Choroid plexus epithelial cell (primary cell): Measurements from ENCODE around the gene CEP104.

Experiments
- DNase-seq: peaks from one replicate; pipeline ENCODE4 v3.0.0-alpha.2; 2010; ENCODE audit warnings: low read depth
- H3K4me3 ChIP-seq: 2 replicates; pipeline ENCODE4 v1.5.1; 2011; ENCODE audit warnings: low read depth, mild to moderate bottlenecking, control low read depth, low read length, moderate library complexity
- TF ChIP-seq, protein P1 (sequence below): conservative IDR thresholded peaks from 2 replicates; pipeline ENCODE4 v1.5.1; 2011; ENCODE audit warnings: low read depth, mild to moderate bottlenecking, control low read depth, inconsistent platforms, low read length, moderate library complexity

The CEP104 gene

DNA sequence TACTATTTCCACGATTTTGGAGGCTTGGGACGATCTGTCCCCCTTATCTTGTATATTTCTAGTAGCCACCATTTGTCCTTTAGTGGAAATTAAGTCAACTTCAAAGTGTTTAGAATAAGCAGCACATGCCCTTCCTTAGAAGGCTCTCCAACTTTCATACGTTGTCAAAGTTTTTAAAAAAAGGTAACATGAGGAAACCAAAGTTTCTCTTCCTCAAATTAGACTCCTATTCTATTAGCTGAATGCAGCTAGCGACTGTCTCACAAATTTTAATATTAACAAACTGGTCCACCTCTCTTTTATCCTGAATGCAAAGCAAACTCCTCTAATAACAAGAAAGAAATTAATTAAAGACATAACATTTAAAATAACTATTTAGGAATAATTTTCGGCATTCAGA, 36.2 kb upstream of the CEP104 start:
- TF ChIP-seq, protein P1, sequence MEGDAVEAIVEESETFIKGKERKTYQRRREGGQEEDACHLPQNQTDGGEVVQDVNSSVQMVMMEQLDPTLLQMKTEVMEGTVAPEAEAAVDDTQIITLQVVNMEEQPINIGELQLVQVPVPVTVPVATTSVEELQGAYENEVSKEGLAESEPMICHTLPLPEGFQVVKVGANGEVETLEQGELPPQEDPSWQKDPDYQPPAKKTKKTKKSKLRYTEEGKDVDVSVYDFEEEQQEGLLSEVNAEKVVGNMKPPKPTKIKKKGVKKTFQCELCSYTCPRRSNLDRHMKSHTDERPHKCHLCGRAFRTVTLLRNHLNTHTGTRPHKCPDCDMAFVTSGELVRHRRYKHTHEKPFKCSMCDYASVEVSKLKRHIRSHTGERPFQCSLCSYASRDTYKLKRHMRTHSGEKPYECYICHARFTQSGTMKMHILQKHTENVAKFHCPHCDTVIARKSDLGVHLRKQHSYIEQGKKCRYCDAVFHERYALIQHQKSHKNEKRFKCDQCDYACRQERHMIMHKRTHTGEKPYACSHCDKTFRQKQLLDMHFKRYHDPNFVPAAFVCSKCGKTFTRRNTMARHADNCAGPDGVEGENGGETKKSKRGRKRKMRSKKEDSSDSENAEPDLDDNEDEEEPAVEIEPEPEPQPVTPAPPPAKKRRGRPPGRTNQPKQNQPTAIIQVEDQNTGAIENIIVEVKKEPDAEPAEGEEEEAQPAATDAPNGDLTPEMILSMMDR = no peak
- no peak overlapping the region for H3K4me3 ChIP-seq
- DNase-seq = no peak

DNA sequence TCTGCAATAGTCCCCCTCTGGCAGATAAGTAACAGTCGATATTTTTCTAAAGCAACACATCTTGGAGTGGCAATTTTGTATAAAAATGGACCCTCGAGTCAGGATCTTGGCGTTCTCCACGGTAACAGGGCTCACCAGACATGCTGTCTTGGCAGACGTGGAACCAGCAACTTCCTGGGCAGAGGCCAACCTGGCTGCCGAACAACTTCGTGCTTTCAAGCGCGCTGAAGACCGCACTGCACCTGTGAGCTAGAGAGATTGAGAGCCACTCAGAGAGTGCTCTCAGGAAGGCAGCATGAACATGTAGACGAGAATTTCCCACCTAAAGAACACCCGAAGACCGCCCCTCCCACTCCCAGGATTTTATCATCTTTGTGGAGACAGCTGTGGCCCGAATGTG, 35.7 kb upstream of the CEP104 start:
- no peak overlapping the region for H3K4me3 ChIP-seq
- DNase-seq = no peak
- TF ChIP-seq, protein P1 = no peak

DNA sequence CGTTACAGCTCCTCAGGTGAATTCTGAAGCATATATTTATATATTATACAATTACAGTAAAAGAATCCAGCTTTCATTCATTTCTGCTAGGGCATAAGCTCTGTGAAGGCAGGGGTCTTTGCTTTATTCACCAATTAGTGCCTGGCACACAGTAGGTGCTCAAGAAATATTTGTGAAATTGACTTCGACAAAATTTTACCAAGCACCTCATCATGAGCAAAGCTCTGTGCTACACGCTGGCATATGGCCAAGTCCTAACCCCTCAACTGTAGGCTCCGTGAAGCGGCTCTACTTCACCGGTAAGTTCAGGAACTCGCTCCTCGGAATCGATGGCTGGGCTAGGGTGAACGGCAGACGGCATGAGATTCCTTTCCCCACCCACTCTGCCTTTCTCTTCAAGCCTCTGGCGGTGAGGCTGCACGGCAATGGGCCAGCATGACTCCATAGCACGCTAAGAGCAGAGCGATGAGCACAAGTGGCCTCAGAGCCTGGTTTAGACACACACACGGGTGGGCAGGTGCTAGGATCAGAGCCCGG, 34.4 kb upstream of the CEP104 start:
- DNase-seq = no peak
- TF ChIP-seq, protein P1 = no peak
- H3K4me3 ChIP-seq = no peak overlapping the region

DNA sequence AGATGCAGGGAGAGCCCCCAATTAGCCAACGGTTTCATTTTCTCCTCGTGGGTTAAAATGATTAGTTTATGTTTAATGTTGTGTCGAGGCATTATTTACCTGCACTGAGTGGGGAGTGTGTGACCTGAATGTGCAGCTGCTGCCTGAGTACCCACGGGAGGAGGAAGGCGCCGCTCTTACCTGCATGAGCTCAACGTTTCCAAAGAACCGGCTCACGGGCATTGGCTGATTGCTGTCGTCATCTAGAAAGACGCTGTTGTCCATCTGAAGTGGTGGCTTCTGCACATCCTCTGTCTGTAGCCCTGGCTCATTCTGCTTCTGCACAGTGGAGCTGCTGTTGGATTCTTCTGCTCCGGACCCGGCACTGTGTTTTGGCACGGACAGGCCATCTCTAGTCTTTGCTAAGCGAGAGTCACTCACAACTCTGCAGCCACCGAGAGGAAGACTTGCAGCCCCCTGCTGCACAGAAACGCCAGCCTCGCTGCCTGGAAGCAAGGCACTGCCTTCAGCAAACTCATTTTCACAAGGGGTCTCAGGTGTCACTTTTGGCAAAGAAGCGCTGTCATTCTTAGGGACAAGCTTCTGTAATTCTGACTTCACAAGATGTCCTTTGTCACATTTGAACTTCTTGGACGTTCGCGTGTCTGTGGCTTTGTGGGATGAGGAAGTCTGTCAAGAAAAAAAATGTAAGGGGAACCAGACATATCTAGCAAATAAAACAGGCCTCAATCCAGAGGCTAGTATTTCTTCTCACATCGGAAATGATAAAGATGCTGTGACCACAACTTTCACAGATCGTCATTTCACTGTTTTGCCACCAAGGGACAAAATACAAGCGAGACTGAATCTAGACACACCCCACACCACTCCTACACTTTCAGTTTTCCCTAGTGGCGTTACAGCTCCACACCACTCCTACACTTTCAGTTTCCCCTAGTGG, 33.6 kb upstream of the CEP104 start:
- no peak for DNase-seq
- TF ChIP-seq, protein P1 = no peak
- no peak overlapping the region for H3K4me3 ChIP-seq

DNA sequence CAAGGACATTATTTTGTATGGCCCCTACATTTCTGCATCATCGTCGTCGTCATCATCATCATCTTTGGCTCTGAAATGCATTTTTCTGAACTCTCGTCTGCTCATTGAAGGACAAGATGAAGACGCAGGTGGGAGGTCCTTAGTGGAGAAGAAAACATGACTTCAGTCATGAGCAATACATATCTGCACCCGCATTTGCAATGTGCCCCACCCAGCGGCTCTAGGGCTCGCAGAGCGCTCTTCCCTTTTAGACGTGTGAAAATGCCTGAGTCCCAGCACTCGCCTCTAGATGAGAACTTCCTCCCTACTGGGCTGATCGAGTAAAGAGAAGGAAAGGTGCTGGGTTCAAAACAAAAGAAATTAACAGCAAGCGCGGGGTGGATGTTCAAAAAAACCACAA, 32.9 kb upstream of the CEP104 start:
- TF ChIP-seq, protein P1 = no peak
- H3K4me3 ChIP-seq = no peak overlapping the region
- no peak for DNase-seq

DNA sequence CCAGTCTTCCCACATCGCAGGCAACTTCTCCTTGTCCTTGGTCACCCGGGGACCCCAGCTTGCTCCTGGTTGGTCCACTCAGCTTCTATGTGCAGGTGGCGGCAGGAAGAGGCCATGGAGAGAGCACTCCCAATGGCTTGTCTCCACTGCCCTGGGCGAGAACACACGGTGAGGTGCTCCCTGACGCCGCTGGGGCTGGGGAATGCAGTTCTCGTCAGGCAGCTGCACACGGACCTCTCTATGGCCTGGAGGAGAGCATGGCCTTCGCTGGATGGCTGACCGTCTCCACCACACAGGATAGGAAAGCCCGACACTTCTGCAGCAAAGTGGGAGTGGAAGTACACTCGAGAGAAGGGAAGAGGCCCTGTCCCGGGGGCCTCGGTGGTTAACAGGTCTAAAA, 31.3 kb upstream of the CEP104 start:
- TF ChIP-seq, protein P1 = no peak
- no peak for DNase-seq
- no peak overlapping the region for H3K4me3 ChIP-seq
